HG03175 (cell line): ENCODE results near the gene PRKCQ.

Experiments
- ATAC-seq: cut with Tn5 transposase; IDR thresholded peaks from one replicate; pipeline ENCODE4 v1.9.1; 2021; ENCODE audit warnings: mild to moderate bottlenecking, moderate library complexity; ENCODE audit not compliant: unreplicated experiment

Gene PRKCQ

GRCh38 chr10:6410830-6411229 is 169.2 kb downstream of the PRKCQ start:
- ATAC-seq: no peak

DNA sequence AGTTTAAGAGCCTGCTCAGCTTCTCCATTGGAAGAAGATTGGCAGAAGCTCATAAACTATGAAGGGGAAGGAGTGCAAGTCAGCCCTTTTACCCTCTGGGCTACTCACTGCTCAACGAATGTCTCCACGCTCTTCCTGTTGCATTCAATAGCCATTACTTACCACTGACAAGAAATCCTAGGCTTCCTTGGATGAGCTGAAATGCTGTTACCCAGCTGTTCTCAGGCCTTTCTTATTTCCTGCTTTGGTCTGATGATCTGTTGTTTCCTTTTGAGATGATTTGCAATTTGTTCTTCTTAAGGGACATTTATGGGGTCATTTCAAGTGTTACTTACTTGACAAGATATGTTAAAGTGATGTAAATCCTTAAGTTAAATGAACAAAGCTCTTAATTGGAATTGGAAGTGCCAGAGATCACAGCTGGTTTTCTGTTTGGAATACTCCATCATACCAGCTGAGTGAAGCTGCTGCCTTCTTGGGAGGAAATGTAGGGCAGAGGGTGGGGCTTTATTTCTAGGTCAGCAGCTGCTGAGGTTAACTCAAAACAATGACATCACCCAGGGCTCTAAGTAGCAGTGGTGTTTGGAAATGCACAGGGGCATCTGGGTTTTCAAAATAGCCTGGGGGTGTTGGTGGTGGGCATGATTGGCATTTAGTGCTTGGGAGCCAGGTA is 170.0 kb downstream of the PRKCQ start:
- no peak for ATAC-seq

DNA sequence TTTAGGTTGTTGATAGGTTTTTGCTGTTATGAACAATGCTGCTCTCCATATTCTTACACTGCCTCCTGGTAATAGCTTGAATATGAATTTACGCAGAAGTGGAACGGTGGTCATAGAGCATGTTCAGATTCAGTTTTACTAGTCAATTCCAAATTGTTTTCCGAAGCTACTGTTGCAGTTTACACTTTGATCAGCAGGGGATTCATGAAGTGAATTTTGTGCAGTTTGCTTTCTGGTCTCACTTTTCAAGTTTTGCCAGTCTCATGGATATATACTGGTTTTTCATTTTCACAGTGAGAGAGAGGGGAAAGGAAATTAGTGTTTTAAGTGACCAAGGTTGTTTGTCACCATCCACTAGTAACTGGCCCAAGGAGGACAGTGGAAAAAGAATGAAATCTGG is 171.3 kb downstream of the PRKCQ start:
- no peak for ATAC-seq

GRCh38 chr10:6407034-6407721 is 172.9 kb downstream of the PRKCQ start:
- no peak for ATAC-seq

DNA sequence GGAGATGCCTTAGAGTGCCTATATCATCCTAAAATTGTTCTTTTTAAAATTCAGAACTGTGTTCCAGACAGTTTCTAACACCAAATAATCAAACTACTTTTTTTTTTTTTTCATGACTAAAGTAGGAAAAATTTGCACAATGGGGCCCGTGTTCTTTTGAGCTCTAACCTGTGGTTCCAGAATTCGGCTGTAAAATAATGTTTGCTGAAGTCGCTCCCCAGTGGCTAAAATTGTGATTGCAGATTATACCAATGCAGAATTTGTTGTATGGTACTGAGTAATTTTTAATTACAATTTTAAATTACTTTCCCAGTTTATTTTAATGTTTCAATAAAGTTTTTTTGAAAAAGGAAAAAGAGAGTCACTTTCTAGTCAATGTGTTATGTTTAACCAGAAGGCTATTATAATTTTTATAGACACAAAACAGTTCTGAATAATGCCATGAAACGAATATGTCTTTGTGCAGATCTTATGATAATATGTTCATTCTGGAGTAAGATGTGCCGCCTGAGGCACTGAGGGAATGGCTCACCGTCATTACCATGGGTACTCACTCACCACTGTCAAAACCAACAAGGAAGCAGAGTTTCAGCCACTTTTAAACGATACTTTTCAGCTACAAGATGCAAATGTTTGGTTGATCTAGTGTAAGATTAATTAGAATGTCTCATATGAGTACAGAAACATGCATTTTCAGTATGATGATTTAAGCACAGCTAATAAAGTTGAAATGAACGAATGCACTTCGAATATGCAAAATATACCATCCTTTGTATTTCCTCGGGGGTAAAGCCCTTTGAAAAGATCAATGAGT is 173.6 kb downstream of the PRKCQ start:
- no peak for ATAC-seq

GRCh38 chr10:6405713-6406112 is 174.4 kb downstream of the PRKCQ start:
- no peak for ATAC-seq

DNA sequence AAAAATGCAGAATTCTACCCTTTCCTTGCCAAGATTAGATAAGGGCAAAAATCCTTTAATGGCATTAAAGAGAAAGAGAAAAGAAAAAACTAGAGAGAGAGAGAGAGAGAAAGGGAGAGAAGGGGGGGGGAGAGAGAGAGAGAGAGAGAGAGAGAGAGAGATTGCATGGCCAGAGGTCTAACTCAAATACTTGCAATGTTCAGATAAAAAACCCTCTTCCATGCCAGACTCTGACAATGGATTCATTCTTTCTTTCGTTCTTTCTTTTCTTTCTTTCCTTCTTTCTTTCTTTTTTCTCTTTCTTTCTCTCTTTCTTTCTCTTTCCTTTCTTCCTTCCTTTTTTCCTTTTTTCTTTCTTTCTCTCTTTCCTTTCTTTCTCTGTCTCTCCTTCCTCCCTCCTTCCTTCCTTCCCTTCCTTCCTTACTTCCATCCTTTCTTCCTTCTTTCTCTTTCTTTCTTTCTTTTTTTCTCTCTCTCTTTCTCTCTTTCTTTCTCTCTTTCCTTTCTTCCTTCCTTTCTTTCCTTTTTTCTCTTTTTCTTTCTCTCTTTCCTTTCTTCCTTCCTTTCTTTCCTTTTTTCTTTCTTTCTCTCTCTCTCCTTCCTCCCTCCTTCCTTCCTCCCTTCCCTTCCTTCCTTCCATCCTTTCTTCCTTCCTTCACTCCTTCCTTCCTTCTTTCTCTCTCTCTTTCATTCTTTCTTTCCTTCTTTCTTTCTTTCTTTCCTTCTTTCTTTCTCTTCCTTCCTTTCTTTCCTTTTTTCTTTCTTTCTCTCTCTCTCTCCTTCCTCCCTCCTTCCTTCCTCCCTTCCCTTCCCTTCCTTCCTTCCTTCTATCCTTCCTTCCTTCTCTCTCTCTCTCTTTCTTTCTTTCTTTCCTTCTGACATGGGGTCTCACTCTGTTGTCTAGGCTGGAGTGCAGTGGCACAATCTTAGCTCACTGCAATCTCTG is 175.7 kb downstream of the PRKCQ start:
- ATAC-seq: no peak

GRCh38 chr10:6402960-6403359 is 177.1 kb downstream of the PRKCQ start:
- no peak for ATAC-seq

DNA sequence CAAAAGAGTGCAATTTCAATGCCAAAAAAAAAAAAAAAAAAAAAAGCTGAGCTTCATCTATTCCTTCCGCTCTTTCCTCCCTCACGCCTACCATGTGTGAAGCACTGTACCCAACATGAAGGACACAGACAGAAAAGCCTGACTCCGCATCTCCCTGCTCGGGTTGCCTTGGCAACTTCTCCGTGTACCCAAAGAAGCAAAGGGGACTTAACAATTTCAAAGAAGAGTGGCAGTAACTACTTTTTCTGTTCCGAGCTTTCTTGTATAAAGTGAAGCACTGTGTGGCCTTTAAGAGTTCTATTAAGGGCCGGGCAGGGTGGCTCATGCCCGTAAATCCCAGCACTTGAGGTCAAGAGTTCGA is 177.7 kb downstream of the PRKCQ start:
- no peak for ATAC-seq

DNA sequence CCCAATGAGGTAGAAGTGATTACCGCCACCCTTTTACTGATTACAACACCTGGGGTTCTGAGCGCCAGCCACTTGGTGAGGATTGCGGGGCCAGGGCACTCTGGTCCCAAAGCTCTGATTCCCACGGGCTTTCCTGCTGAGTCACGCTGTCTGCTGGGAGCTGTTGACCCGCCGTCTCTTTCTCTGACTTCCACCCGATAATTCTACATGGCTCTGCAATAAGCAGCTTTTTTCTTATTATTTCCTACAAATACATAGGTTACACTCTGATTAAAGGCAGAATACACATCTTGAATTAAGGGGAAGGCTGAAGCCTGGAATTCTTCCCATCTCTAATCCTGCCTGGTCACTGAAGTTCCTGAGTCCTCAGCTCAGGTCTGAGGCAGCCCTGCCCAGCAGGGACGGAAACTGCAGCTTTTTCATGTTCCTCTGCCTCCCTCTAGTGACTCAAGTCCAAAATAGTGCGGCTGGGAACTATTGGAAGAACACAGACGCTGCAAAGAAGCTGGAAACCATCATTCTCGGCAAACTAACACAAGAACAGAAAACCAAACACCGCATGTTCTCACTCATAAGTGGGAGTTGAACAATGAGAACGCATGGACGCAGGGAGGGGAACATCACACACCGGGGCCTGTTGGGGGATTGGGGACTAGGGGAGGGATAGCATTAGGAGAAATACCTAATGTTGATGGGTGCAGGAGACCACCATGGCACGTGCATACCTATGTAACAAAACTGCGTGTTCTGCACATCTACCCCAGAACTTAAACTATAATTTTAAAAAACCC is 178.3 kb downstream of the PRKCQ start:
- peak; percentile 82 for ATAC-seq

GRCh38 chr10:6400821-6401465 is 179.1 kb downstream of the PRKCQ start:
- ATAC-seq: no peak

DNA sequence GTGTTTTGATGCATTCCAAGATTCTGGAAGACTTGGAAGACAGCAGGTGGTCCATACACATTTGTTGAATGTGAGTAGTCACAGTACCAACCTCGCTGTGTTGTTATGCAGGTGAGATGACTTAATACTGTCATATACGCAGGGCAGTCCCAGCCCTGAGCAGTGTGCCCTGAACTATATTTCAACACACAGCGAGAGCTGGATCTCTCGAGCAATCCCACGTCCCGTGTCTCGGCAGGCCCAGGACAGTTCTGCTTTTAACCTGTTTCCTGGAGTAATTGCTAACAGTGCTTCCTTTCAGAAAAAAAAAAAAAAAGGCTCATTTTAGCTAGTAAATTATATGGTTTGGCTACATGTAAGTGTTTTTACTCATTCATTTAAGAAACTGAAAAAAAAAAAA is 179.7 kb downstream of the PRKCQ start:
- no peak for ATAC-seq

DNA sequence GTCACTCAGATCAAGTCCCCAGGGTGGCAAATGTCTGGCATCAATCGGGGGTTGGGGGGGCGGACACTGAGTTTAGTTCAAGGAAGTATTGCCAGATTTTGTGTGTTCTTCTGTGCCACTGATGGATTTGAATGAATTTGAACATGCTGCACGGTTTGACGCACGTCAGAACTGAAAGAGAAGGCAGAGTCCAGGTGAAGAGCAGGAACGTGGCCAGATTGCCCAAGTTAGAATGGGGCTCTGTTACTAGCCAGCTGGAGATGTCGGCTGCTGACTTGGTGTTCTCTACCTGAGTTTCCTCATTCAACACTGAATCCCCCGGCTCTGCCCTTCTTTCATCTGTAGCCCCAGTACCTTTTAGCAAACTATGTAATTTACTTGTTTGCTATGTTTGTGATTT is 180.2 kb downstream of the PRKCQ start:
- ATAC-seq: no peak

GRCh38 chr10:6399231-6399741 is 180.8 kb downstream of the PRKCQ start:
- ATAC-seq: no peak

DNA sequence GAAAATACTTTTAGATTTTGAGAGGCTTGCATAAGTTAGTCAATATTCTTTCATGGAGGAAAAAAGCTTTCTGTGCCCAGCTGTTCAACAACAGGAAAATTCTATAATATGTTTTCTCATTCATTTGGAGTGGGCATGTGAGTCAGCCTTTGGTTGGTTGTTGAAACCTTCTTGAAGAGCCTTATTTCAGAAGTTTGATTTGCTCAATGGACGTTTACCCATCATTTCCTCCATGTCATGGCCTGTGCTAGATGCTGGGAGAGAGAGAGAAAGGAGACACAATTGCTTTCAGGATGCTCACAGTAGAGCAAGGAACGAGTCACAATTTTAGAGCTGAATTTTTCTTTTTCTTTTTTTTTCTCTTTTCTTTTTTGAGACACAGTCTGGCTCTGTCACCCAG is 181.7 kb downstream of the PRKCQ start:
- ATAC-seq: no peak

GRCh38 chr10:6396652-6397051 is 183.4 kb downstream of the PRKCQ start:
- ATAC-seq: no peak

GRCh38 chr10:6396226-6396625 is 183.8 kb downstream of the PRKCQ start:
- ATAC-seq: no peak

- ATAC-seq: no peak
Observed at GRCh38 chr10:6395606-6396005, 184.5 kb downstream of the PRKCQ start.

DNA sequence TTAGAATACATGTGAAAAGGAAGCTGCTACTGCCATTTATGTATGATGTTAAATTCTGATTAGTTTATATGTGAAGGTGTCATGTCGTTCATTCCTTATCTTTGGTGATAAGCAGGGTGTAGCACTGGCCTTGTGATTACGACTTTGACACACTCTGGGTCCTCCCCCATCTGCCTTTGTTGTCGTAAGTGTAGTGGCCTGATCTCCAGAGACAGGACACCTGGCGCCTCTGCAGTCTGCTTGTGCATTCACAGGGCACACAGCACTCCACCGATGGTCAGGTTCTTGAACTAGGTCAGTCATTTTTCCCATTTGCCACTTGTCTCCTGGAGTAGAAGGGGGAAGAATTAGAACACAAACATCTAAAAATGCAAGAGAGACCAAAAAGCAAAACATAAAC is 186.0 kb downstream of the PRKCQ start:
- no peak for ATAC-seq
